Stimulated activated naive CD8-positive, alpha-beta T cell treated with anti-CD3 and anti-CD28 coated beads, Interleukin-15, Interleukin-2, amounts not matched to agents 100 U/mL and 50 U/mL, for 24 hours (primary cell): Measurements from ENCODE around the gene NLRP10.
"Not testable (repeated sequence)": the region's sequence is repeated elsewhere in the genome, so short reads cannot be mapped to it uniquely, and the experiment has no call there.

Source experiments
- ATAC-seq: fragments of 150-1000 bp; cut with Tn5 transposase; one replicate; pipeline ENCODE4 v1.10.0; 2021
- DNase-seq: peaks from one replicate; pipeline ENCODE4 v3.0.0; 2021

NLRP10 gene

GRCh38 chr11:7965386-7965785, at the start of gene NLRP10:
Gene NLRP10 (minus strand): TSS chr11:7965447. CDS start chr11:7963495, 1,952 bp downstream.
- DNase-seq (no peak), ATAC-seq (no peak)

DNA sequence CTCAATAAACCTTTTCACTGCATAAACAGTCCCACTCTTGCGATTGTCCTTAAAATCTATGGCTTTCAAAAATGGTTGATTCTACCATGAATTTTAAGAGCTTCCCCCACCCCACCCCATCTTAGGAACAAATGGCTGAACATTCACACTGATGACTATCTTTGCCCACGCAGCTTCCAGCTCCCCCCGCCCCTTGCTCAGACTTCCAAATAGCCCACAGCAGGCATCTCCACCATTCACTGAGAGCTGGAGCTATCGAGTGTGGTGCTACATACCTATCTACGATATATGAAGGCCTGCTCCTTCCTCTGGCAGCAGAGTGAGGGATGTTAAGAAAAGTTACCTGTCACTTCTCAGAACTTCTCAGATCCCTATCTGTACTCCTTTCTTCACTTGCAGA, 48.6 kb upstream of the NLRP10 start:
- no peak for ATAC-seq
- DNase-seq: no peak

- DNase-seq (no peak), ATAC-seq (no peak)
These were observed 46.8 kb upstream of the NLRP10 start for GRCh38 chr11:8011981-8012444.

DNA sequence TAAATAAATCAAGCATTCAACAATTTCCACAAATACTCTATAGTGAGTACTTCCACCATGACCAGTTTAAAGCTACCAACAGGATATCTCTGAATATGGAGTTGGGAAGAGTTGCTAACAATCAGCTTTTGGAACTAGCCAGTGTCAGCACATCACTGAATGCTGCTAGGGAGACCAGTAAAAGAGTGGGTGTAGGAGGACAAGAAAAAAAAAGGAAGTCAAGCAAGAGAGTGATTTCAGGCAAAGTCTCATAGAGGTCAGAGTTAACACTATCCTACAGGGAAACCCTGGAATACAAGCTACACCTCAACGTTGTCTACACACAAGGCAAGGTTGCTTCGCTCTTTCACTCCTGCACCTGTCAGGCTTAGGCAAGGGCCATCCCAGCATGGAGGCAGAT, 46.1 kb upstream of the NLRP10 start:
- no peak for ATAC-seq
- DNase-seq: no peak

DNA sequence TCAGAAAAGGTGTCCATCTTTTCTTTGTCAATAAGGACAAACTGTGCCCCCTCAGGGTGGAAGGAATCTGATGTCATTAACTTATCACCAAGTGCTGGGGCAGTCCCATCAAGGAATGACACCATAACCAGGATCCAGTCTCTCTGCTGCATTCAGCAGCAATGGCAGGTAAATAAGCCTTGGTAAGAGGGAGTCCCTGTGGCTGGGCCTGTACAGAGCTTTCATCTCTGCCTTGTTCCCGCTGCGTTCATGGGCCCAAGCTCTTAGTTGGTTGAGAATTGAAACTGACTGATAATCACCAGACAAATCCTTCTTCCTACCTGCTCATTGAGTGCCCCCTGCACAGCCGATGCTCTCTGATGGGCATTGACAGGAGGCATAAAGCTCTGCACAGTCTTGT, 44.6 kb upstream of the NLRP10 start:
- DNase-seq (no peak), ATAC-seq (no peak)

- ATAC-seq (no peak), DNase-seq (no peak)
These were observed 43.0 kb upstream of the NLRP10 start for GRCh38 chr11:8008212-8008611.

DNA sequence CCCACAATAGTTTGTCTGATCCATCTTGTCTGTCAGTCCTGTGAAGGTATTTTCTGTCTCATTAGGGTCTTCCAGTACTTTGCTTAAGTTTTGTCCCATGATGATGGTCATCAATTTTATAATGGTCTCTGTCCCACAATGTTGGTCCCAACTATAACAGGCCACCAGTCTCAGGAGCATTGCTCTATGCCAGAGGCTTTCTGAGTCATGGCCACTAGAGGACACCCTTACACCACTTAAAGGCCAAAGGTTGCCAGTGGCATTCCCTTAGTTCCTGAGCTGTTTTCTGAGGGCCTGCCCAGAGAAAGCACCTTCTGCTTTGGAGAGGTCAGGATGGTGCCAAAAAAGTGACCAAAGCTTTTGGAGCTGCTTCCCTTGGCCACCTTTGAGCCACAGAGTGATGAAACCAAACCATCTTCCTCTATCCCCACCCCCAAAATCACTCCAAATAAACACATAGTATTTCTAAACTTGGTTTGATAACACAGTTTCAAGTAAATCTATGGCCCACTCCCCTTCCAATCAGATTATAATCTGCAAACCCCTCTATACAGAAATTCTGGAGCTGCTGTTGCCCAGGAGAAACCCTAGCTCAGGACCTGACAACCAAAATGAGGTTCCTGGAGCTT, 41.2 kb upstream of the NLRP10 start:
- peak; percentile 77 for ATAC-seq
- DNase-seq: peak; percentile 50

DNA sequence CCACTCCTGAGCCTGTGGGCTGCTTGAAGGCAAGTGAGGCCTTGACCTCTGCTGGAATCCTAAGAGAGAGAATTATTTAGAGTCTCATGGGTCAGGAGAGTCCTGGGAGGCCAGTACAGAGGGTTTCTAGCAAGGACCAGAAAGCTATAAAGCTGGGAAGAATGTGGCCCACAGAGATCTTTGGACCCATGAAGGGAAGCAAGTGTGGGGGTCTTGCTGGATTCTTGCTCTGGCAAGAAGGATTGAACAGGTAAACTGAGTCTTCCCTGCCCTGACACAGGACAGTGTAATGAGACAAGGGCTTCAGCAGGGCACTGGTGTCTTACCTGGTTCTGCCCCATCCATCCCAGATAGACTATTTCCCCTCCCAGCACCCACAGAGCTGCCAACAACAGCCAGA, 40.3 kb upstream of the NLRP10 start:
- ATAC-seq (no peak), DNase-seq (no peak)

GRCh38 chr11:8004008-8004407, 38.8 kb upstream of the NLRP10 start:
- DNase-seq (no peak), ATAC-seq (no peak)

DNA sequence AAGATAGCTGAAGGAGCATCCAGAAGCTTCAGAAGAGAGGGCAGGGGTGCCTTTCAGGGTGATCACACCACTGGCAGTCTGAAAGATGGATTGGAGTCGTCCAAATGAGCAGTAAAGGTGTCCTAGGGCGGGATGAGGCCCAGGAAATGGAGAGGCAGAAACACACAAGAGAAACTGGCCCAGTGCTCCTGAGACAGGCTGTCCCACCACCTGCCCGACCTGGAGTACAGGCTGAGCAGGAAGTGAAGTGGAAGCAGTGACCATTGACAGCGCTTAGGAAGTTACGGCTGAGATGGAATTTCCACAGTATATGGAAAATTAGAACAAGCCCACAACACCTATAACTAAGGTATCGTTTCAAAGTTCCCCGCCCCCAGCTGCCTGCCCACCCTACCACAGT, 37.9 kb upstream of the NLRP10 start:
- DNase-seq (no peak), ATAC-seq (no peak)

GRCh38 chr11:8002676-8003075, 37.4 kb upstream of the NLRP10 start:
- no peak for ATAC-seq

DNA sequence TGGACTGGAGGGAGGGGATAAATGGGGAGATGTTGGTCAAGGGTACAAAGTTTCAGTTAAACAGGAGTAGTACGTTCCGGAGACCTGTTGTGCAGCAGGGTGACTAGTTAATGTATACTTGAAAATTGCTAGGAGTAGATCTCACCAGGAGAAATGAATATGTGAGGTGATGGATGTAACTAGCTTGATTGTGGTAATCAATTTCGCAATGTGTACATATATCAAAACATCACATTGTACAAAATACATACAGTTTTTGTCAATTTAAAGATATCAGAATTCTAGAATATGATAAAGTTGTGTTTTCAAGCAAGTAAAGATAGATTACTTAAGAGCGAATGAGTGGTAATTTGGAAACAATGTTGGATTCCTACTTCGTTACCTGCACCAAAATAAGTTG, 35.1 kb upstream of the NLRP10 start:
- ATAC-seq: no peak
- no peak for DNase-seq

More at GRCh38 chr11:8002676-8003075, 37.4 kb upstream of the NLRP10 start:
- DNase-seq: no peak

- no peak for ATAC-seq
- DNase-seq: no peak
These were observed 34.5 kb upstream of the NLRP10 start for GRCh38 chr11:7999795-8000194.

GRCh38 chr11:7994581-7995278, 29.5 kb upstream of the NLRP10 start:
- DNase-seq (no peak), ATAC-seq (no peak)

DNA sequence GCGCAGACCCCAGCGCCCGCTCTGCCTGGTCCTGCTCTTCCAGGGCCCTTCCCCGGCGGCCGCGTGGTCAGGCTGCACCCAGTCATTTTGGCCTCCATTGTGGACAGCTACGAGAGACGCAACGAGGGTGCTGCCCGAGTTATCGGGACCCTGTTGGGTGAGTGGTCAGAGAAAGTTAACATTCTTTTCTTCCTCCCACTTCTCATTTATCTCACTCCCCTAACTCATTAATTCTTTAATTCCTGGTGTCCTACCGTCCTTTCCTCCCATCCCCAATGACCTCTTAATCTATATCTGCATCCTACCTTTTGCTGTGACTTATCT, 22.3 kb upstream of the NLRP10 start:
- peak; percentile 3 for ATAC-seq
- DNase-seq: not testable (repeated sequence)

DNA sequence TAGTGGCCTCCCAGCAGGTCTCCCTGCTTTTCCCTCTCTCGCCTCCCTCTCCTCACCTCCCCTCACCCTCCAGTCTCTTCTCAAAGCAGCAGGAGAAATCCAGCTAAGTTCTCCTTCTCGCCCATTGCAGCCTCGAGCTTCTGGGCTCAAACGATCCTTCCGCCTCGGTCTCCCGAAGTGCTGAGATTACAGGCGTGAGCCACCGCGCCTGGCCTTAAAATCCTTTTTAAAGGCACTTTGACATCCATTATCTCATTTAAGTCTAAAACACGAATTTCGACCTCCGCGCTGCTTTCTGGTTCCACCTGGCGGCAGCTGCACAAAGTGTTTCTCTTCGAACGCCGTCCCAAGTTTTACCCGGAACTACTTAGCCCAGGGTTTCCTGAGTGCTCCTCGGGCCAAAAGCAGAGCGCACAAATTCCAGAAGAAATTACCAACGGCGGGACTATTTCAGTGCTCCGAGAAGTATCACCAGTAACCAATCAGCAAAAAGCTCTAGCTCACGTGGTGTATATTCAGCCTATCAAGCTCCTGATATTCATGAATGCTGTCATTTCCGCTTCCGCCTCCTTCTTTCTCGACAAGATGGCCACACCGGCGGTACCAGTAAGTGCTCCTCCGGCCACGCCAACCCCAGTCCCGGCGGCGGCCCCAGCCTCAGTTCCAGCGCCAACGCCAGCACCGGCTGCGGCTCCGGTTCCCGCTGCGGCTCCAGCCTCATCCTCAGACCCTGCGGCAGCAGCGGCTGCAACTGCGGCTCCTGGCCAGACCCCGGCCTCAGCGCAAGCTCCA, 21.7 kb upstream of the NLRP10 start, which contains the start of gene EIF3F:
Gene EIF3F (plus strand): TSS at position 570 of the 792 bp plus-strand sequence. CDS start 16 bp downstream, at position 586.
- DNase-seq (peak; percentile 83), ATAC-seq (peak; percentile 100)

DNA sequence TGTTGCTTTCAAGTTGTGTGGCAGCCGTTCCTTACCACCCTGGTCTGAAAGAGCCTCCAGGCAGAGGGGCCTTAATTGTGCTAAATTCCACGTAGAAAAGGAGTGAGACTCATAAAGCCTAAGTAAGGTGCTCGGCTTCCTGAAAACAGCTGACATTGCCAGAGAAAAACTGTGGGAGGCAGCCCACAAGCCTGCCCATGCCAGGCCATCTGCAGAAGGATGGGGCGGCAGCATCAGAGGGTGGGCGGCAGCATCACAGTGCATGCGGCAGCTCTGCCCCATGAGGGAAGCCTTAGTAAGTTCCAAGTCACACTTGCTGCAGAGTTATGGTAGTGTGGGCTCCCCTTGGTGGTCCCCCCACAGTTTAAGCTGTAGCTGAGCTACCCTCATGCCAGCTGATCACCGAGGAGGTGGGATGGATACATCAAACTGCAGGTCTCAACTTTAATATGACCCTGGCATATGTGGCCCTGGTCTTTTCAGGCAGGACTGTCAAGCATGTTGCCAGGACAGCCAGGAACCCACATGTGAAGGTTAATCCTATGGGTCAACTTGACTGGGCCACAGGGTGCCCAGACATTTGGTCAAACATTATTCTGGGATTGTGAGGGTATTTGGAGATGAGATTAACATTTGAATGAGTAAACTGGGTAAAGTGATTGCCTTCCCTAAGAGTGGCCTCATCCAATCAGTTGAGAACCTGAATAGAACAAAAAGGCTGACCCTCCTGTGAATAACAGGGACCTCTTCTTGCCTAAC, 18.8 kb upstream of the NLRP10 start:
- ATAC-seq (no peak), DNase-seq (no peak)

DNA sequence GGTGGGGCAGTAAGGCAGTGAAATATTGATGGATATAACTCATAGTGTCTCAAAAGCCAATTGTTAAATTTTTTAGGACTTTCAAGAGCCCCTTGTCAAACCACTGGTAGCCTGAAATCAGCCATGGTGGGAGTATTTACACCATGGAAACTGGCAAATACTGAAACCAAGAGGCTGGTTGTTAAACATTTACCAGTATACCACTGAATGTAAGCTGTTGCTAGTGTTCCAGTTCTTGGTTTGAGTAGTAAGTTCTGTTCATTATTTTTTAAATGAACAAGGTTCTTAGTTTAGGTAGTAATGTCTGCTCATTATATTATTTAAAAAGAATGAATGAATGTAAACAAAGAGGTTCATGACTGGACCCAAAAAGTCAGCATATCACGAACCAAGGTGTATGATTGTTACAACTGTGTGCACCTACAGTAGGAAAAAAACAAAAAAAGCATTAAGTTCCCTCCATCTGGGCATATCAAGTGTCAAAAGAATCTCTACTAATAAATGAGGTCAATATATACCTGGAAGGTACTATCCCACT, 17.4 kb upstream of the NLRP10 start:
- DNase-seq: no peak
- no peak for ATAC-seq

- DNase-seq (no peak), ATAC-seq (no peak)
These were observed 16.4 kb upstream of the NLRP10 start for GRCh38 chr11:7981619-7982157.

- no peak for DNase-seq
- no peak for ATAC-seq
These were observed 12.1 kb upstream of the NLRP10 start for GRCh38 chr11:7977232-7977917.

DNA sequence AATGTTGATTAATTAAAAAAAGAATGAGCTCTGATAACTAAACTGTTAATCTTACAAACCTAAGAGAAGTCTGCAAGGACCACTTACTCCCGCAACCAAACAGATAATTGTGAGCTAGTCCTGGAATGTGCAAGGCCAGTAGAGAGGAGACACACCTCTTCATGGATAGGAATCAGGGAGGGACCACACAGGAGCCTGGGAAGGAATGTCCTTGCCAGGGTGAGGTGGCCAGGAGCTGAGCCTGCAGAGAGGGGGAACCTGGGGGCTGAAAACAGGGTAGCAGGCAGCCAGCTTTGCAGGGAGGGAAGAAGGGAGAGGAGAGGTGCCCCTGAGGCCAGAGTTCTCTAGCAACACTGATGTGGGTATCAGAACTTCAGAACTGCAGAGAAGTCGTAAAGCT, 9.4 kb upstream of the NLRP10 start:
- DNase-seq: no peak
- no peak for ATAC-seq
